ENCODE results near the gene RAD51B. TPM values are rescaled to one million over a fixed set of nuclear protein-coding genes. Genes with fewer than 3 reads are reported as not detected.
A peak's percentile ranks its signal among the peaks of the same experiment; 100 is the strongest.

The RAD51B gene
- total RNA-seq, 1 experiment from 2014 or later = 8.5 TPM

- no peaks in the 10 kb centered on the region for H3K9me3 ChIP-seq (ENCODE audit: control insufficient read depth, insufficient read depth, low read depth, low read length)
- peak overlapping the region; percentile 87 for H3K27ac ChIP-seq (ENCODE audit: low read length)
- TF ChIP-seq CTCF (IDR thresholded peaks at IDR 0.05) (no peak), TCF7L2 (IDR thresholded peaks at IDR 0.05; ENCODE audit: low read depth, low read length) (no peak), POLR2AphosphoS5 (IDR thresholded peaks at IDR 0.05; ENCODE audit: low read depth, low read length) (no peak), REST (IDR thresholded peaks at IDR 0.05; ENCODE audit: insufficient read depth in 1 of 2, low read depth in 2 of 2, low read length in 1 of 2) (no peak), SIN3A (IDR thresholded peaks at IDR 0.05; ENCODE audit: borderline replicate concordance, insufficient read depth, low read depth, low read length) (no peak)
- no TSS peak for BruUV-seq (replicated peaks)
- in situ Hi-C loops (cut with HindIII; ENCODE audit: low pct_unique_long_range_greater_than_20kb, low sequenced_read_pairs) (no loop called here), intact Hi-C loops (cut with micrococcal nuclease; ENCODE audit: unreplicated experiment) (loop anchor here (5.0 to 10.0 kb wide), 2 partner anchors 140 to 303 kb away; no protein-coding TSS in a partner anchor)
- DNase-seq (ENCODE audit: low read depth, low spot score) (no peak), ATAC-seq (peak; percentile 56)
- CTCF ChIA-PET = interaction anchor here (0.6 to 1.4 kb wide), 8 partner anchors 50 to 874 kb away, joined by 3 to 19 read pairs (median 6); no protein-coding TSS in a partner anchor
- H3K4me1 ChIP-seq (ENCODE audit: control insufficient read depth, insufficient read depth, low read length) = peaks cover 36% of the 10 kb centered on the region
- no peaks in the 10 kb centered on the region for H3K27me3 ChIP-seq (ENCODE audit: control insufficient read depth, insufficient read depth, low read length)
- POLR2A ChIA-PET = interaction anchor here (0.6 kb wide), 1 partner anchor 844 kb away, joined by 8 read pairs; no protein-coding TSS in a partner anchor
- H3K4me3 ChIP-seq (ENCODE audit: low read depth in 2 of 2, low read length in 2 of 2) = no peak overlapping the region
- no peaks in the 10 kb centered on the region for H3K36me3 ChIP-seq (ENCODE audit: control insufficient read depth, insufficient read depth, low read length)
These were observed 125.0 kb downstream of the RAD51B start for GRCh38 chr14:67944605-67945004.

GRCh38 chr14:67949771-67950170 is 130.2 kb downstream of the RAD51B start:
- Histone ChIP-seq H3K9me3 (ENCODE audit: control insufficient read depth, insufficient read depth, low read depth, low read length) (no peaks in the 10 kb centered on the region), H3K36me3 (ENCODE audit: control insufficient read depth, insufficient read depth, low read length) (no peaks in the 10 kb centered on the region), H3K4me1 (ENCODE audit: control insufficient read depth, insufficient read depth, low read length) (peaks cover 2% of the 10 kb centered on the region; the same call in 1 of the 2 replicates), H3K27ac (ENCODE audit: low read length) (no peak overlapping the region; the same call in 1 of the 2 replicates), H3K27me3 (ENCODE audit: control insufficient read depth, insufficient read depth, low read length) (no peaks in the 10 kb centered on the region), H3K4me3 (ENCODE audit: low read depth in 2 of 2, low read length in 2 of 2) (no peak overlapping the region)
- no TSS peak for BruUV-seq (replicated peaks)
- DNase-seq (ENCODE audit: low read depth, low spot score) (no peak), ATAC-seq (no peak)
- in situ Hi-C loops (cut with HindIII; ENCODE audit: low pct_unique_long_range_greater_than_20kb, low sequenced_read_pairs) (no loop called here), intact Hi-C loops (cut with micrococcal nuclease; ENCODE audit: unreplicated experiment) (loop anchor here (10.0 kb wide), 1 partner anchor 135 kb away; no protein-coding TSS in a partner anchor)
- ChIA-PET CTCF (no interaction called here), POLR2A (no interaction called here)
- no peak for TF ChIP-seq SIN3A (IDR thresholded peaks at IDR 0.05; ENCODE audit: borderline replicate concordance, insufficient read depth, low read depth, low read length)
- TF ChIP-seq TCF7L2 (IDR thresholded peaks at IDR 0.05; ENCODE audit: low read depth, low read length) = no peak
- no peak for TF ChIP-seq POLR2AphosphoS5 (IDR thresholded peaks at IDR 0.05; ENCODE audit: low read depth, low read length)
- no peak for TF ChIP-seq REST (IDR thresholded peaks at IDR 0.05; ENCODE audit: insufficient read depth in 1 of 2, low read depth in 2 of 2, low read length in 1 of 2)
- TF ChIP-seq CTCF (IDR thresholded peaks at IDR 0.05) = no peak
